K562 (cell line): Measurements from ENCODE around the gene NAA10. TPM values are rescaled to one million over a fixed set of nuclear protein-coding genes. Genes with fewer than 3 reads are reported as not detected.

Experiments used
- ATAC-seq: fragments of 200-7000 bp; cut with Tn5 transposase; 3 replicates; pipeline ENCODE4 v1.9.1; 2020; ENCODE audit warnings: moderate library complexity
- BruUV-seq: library from RNA; stranded (reverse); fragments of 400-500 nt; replicated peaks from 2 replicates; lab custom pipeline; 2021; lab: Mats Ljungman, UMichigan
- CTCF ChIA-PET: fragments of 300-600 bp; formaldehyde crosslinking; extraction: SDS; loops from one replicate; lab custom pipeline; 2021; ENCODE audit warnings: low intra/inter-chr PET ratio; lab: Yijun Ruan, JAX
- POLR2A ChIA-PET: fragments of 300-600, 350-650 bp; sonication (Branson Sonifier 250); formaldehyde crosslinking; extraction: SDS; loops from one replicate; lab custom pipeline; 2021; ENCODE audit warnings: antibody characterized with exemption, inconsistent platforms; lab: Yijun Ruan, JAX
- DNase-seq, 4 experiments: peaks; one replicate each; pipeline versions ENCODE4 v3.0.0 to v3.0.0-alpha.2; 2011 to 2018; ENCODE audit warnings: low spot score in 3 of 4, mixed read lengths in 3 of 4; ENCODE audit errors: extremely low read depth in 1 of 4
- FAIRE-seq: peaks from 2 replicates; lab custom pipeline; 2011; peaks lifted over from hg19 to GRCh38; lab: Jason Lieb, UNC
- H2AFZ ChIP-seq: 2 replicates; pipeline ENCODE4 v1.6.0; 2011; ENCODE audit warnings: low read depth, low read length, control low read depth, inconsistent platforms
- H3K27ac ChIP-seq: fragments of 200-600 bp; 3 replicates; pipeline ENCODE4 v1.8.0; 2011; ENCODE audit warnings: low read depth, mild to moderate bottlenecking, control low read depth, inconsistent platforms, low read length, moderate library complexity, mixed read lengths; ENCODE audit errors: extremely low read depth
- H3K27me3 ChIP-seq, 2 experiments: fragments of 300-600 bp in 1 of 2; 2 replicates in 1 of 2; 3 replicates in 1 of 2; pipeline versions ENCODE4 v1.6.0 to v1.8.0; 2011; ENCODE audit warnings: inconsistent platforms in 2 of 2, low read length in 2 of 2, mild to moderate bottlenecking in 1 of 2, mixed read lengths in 1 of 2, moderate library complexity in 1 of 2; ENCODE audit not compliant: control insufficient read depth in 2 of 2, insufficient read depth in 2 of 2
- H3K36me3 ChIP-seq: fragments of 300-600 bp; 3 replicates; pipeline ENCODE4 v1.8.0; 2011; ENCODE audit warnings: mild to moderate bottlenecking, low read length, inconsistent platforms; ENCODE audit not compliant: control insufficient read depth, insufficient read depth
- H3K4me1 ChIP-seq, 2 experiments: fragments of 200-600 bp in 1 of 2; replicated peaks in 1 of 2; 2 replicates in 1 of 2; 3 replicates in 1 of 2; pipeline versions ENCODE4 v1.5.1 to v1.8.0; 2011; ENCODE audit warnings: inconsistent platforms in 2 of 2, low read length in 2 of 2, mild to moderate bottlenecking in 1 of 2, mixed read lengths in 1 of 2, moderate library complexity in 1 of 2; ENCODE audit not compliant: control insufficient read depth in 2 of 2, insufficient read depth in 2 of 2
- H3K4me2 ChIP-seq: 2 replicates; pipeline ENCODE4 v1.6.1; 2011; ENCODE audit warnings: low read length, control low read depth, inconsistent platforms, mixed read lengths; ENCODE audit not compliant: insufficient read depth
- H3K4me3 ChIP-seq: fragments of 200-600 bp; sonication (generic), shearing (Covaris generic); 2 replicates; pipeline ENCODE4 v1.5.1; 2016; ENCODE audit warnings: control low read depth, inconsistent platforms
- H3K79me2 ChIP-seq: fragments of 200-600 bp; 3 replicates; pipeline ENCODE4 v1.8.0; 2011; ENCODE audit warnings: low read length, inconsistent platforms; ENCODE audit not compliant: control insufficient read depth, insufficient read depth
- H3K9ac ChIP-seq, 2 experiments: 2 replicates each; pipeline versions ENCODE4 v1.6.0 to v1.6.1; 2011; ENCODE audit warnings: low read depth in 2 of 2, low read length in 2 of 2, control low read depth in 1 of 2, inconsistent platforms in 1 of 2, mild to moderate bottlenecking in 1 of 2, mixed read lengths in 1 of 2; ENCODE audit not compliant: insufficient read depth in 1 of 2
- H3K9me1 ChIP-seq: one replicate; pipeline ENCODE4 v1.6.0; 2011; ENCODE audit warnings: inconsistent platforms, mild to moderate bottlenecking, low read length, moderate library complexity; ENCODE audit not compliant: control insufficient read depth, insufficient read depth
- H3K9me3 ChIP-seq: replicated peaks from 2 replicates; pipeline ENCODE4 v1.5.1; 2011; ENCODE audit warnings: low read depth, low read length, inconsistent platforms; ENCODE audit not compliant: control insufficient read depth, insufficient read depth
- H4K20me1 ChIP-seq: replicated peaks from 2 replicates; pipeline ENCODE4 v1.6.1; 2011; ENCODE audit warnings: low read length, inconsistent platforms, mixed read lengths; ENCODE audit not compliant: control insufficient read depth, insufficient read depth
- ETV5 ChIP-seq: sonication (generic); formaldehyde crosslinking; IDR thresholded peaks from 2 replicates; pipeline ENCODE4 v1.4.0; 2020; ENCODE audit warnings: low read depth, mild to moderate bottlenecking, missing genetic modification reagents
- HDAC1 ChIP-seq, 2 experiments: fragments of 450-650 bp; IDR thresholded peaks; 2 replicates each; pipeline ENCODE4 v1.6.1; 2016 to 2017; ENCODE audit warnings: inconsistent platforms in 1 of 2, mild to moderate bottlenecking in 1 of 2, moderate library complexity in 1 of 2
- L3MBTL2 ChIP-seq: fragments of 450-650 bp; IDR thresholded peaks from 2 replicates; pipeline ENCODE4 v1.6.1; 2016; ENCODE audit warnings: mild to moderate bottlenecking, moderate library complexity
- RAD51 ChIP-seq: fragments of 450-650 bp; IDR thresholded peaks from 2 replicates; pipeline ENCODE4 v1.7.1; 2016; ENCODE audit warnings: low read depth, mild to moderate bottlenecking, borderline replicate concordance
- RBM34 ChIP-seq: fragments of 200-400 bp; formaldehyde crosslinking; IDR thresholded peaks from 2 replicates; pipeline ENCODE4 v1.6.1; 2018; ENCODE audit warnings: low read length, borderline replicate concordance; ENCODE audit not compliant: insufficient read depth
- SAP30 ChIP-seq: fragments of 200-600 bp; sonication (generic); IDR thresholded peaks from 2 replicates; pipeline ENCODE4 v1.6.1; 2012; ENCODE audit warnings: borderline replicate concordance, low read depth, mild to moderate bottlenecking, moderate library complexity, low read length, control low read depth, inconsistent platforms; ENCODE audit not compliant: insufficient read depth, poor library complexity, severe bottlenecking
- ZBTB1 ChIP-seq: sonication (generic); formaldehyde crosslinking; IDR thresholded peaks from 2 replicates; pipeline ENCODE4 v1.8.1; 2023; ENCODE audit warnings: missing genetic modification reagents, low read depth, mild to moderate bottlenecking, borderline replicate concordance
- ZNF124 ChIP-seq: sonication (generic); formaldehyde crosslinking; IDR thresholded peaks from 2 replicates; pipeline ENCODE4 v1.8.1; 2022; ENCODE audit warnings: missing genetic modification reagents
- ZNF316 ChIP-seq: fragments of 450-650 bp; IDR thresholded peaks from 2 replicates; pipeline ENCODE4 v1.6.1; 2016
- ZNF57 ChIP-seq: fragments of 450-650 bp; formaldehyde crosslinking; IDR thresholded peaks from 2 replicates; pipeline ENCODE4 v1.4.0; 2020; ENCODE audit warnings: mild to moderate bottlenecking, moderate library complexity
- WGBS: fragments of 100-300 bp; shearing (Covaris generic); methylation state at CpG from one replicate; pipeline ENCODE4 v1.1.6; 2016; ENCODE audit warnings: low coverage, mixed read lengths; ENCODE audit not compliant: insufficient coverage; ENCODE audit errors: missing lambda C conversion rate; 5-methylcytosine and 5-hydroxymethylcytosine counted together
- in situ Hi-C: fragments of 300-500 bp; cut with MboI; formaldehyde crosslinking; loops from 4 replicates; pipeline ENCODE4 v1.15.0; 2018; ENCODE audit warnings: inconsistent platforms, mixed read lengths
- intact Hi-C: fragments of 100-400 bp; cut with micrococcal nuclease; formaldehyde crosslinking; loops from 2 replicates; pipeline ENCODE4 v1.14.2; 2022
- polyA plus RNA-seq, 8 experiments: library from polyadenylated mRNA; depleted of rRNA in 4 of 8; stranded (reverse) in 5 of 8; unstranded in 3 of 8; fragments of >200 nt; fragmentation: Nextera tagmentation in 2 of 8; fragmentation: Illumina TruSeq in 1 of 8; extraction: Ambion mirVana in 2 of 8; extraction: Trizol in 1 of 8; gene quantifications; 2 replicates each; pipeline versions ENCODE4 v1.2.1 to v1.2.3, GENCODE V29; 2011 to 2014; ENCODE audit warnings: inconsistent platforms in 1 of 8, missing spikeins in 1 of 8
- total RNA-seq, 7 experiments: library from RNA; depleted of rRNA in 6 of 7; stranded (reverse); fragments of >200 nt in 6 of 7; fragmentation: Illumina TruSeq in 2 of 7; extraction: Trizol in 2 of 7; gene quantifications; 2 replicates each; pipeline versions ENCODE4 v1.2.1 to v1.2.3, GENCODE V29; 2011 to 2021; ENCODE audit warnings: low replicate concordance in 1 of 7
- TF ChIP-seq, protein P1 (sequence below): fragments of 200-800 bp; sonication (Bioruptor generic); IDR thresholded peaks from 2 replicates; pipeline ENCODE4 v1.6.1; 2017; ENCODE audit warnings: missing genetic modification characterization, missing compliant biosample characterization
- TF ChIP-seq, protein P2 (sequence below): fragments of 450-650 bp; IDR thresholded peaks from 2 replicates; pipeline ENCODE4 v1.6.1; 2017; ENCODE audit warnings: antibody characterized with exemption, mild to moderate bottlenecking
- TF ChIP-seq, protein P3 (sequence below): sonication (generic); formaldehyde crosslinking; IDR thresholded peaks from 2 replicates; pipeline ENCODE4 v1.5.0; 2020; ENCODE audit warnings: missing genetic modification reagents

The NAA10 gene
- total and polyA plus RNA-seq, 9 of the 15 experiments (the other 6 are each of a cell fraction or from before 2014, with no cell fraction given), result 11.1 to 250 (median 134) TPM

DNA sequence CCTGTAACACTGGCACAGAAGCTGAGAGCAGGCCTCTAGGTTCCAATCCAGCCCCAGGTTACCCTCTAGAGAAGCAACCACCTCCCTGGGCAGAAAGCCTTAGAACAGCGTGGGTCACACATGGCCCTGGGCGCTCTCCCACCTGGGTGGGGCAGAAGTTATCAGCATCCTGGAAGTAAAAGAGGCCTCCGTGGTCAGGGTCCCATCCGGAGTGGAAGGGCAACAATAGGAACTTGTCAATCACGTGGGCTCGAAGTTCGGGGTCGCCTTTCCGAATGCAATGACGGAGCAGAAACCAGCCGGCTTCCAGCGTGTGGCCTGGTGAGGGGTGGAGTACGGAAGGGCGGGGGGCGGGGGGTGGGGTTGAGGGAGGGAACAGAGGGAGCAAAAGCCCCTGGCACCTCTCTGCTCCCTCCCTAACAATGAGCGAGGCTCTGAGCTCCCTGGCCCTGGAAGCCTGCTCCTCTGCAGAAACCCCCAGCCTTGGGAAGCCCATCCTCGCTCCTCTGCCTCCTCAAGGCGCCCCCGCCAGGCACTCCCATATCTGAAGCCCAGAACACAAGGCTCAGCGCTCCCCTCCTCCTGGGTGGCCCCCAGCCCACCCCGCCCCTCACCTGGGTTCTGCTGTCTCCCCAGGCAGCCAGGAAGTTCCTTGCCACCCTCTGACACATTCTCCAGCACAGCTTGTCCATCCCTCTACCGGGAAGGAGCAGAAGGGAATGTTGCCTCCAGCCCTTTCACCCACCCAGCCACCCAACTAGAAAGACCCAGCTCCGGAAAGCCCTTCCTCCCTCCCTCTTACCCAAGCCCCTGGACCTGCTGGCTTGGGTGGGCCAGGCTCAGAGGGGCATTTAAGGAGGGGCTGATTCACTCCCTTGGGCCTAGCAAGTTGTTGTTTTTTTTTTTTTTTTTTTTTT, 6.8 kb upstream of the NAA10 start:
- H2AFZ ChIP-seq, result peak overlapping the region; percentile 89
- no peaks in the 10 kb centered on the region for H3K9me3 ChIP-seq
- 12% methylated on average over 15 of the region's 23 CpGs for WGBS
- H3K27ac ChIP-seq, result peak overlapping the region; percentile 74; the same call in 2 of the 3 replicates
- POLR2A ChIA-PET, result interaction anchor here (0.6 kb wide), 2 partner anchors 31 to 214 kb away, joined by 3 read pairs; no protein-coding TSS in a partner anchor
- H3K4me3 ChIP-seq, result 0 out of 2 replicates have a peak overlapping the region, but pooled peaks have one; percentile 11
- H3K27me3 ChIP-seq, result no peaks in the 10 kb centered on the region
- no TSS peak for BruUV-seq
- H3K4me1 ChIP-seq, result peaks cover 14 to 53% of the 10 kb centered on the region in 2 experiments
- peak in 3 of 4 experiments; percentile 34 to 62 (median 57) for DNase-seq
- in situ Hi-C loops (no loop called here), intact Hi-C loops (no loop called here)
- peak; percentile 21 for ATAC-seq
- H3K9me1 ChIP-seq, result no peaks in the 10 kb centered on the region
- H3K79me2 ChIP-seq, result peaks cover 7% of the 10 kb centered on the region; the same call in 2 of the 3 replicates
- peaks cover 2% of the 10 kb centered on the region; the same call in 2 of the 3 replicates for H3K36me3 ChIP-seq
- no peaks in the 10 kb centered on the region for H4K20me1 ChIP-seq
- FAIRE-seq, result no peak
- CTCF ChIA-PET, result no interaction called here
- H3K4me2 ChIP-seq, result peak overlapping the region; percentile 65
- H3K9ac ChIP-seq, result peak overlapping the region; percentile 60 to 75
- TF ChIP-seq, protein P1, sequence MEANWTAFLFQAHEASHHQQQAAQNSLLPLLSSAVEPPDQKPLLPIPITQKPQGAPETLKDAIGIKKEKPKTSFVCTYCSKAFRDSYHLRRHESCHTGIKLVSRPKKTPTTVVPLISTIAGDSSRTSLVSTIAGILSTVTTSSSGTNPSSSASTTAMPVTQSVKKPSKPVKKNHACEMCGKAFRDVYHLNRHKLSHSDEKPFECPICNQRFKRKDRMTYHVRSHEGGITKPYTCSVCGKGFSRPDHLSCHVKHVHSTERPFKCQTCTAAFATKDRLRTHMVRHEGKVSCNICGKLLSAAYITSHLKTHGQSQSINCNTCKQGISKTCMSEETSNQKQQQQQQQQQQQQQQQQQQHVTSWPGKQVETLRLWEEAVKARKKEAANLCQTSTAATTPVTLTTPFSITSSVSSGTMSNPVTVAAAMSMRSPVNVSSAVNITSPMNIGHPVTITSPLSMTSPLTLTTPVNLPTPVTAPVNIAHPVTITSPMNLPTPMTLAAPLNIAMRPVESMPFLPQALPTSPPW (CRISPR knock-in tag), result 0 out of 2 replicates have a peak, but pooled peaks have one; percentile 27
- 0 out of 4 replicates have a peak, but pooled peaks of 1 of the 2 experiments have one; percentile 17 for TF ChIP-seq HDAC1 (IDR thresholded peaks at IDR 0.05)
- TF ChIP-seq RAD51, result 0 out of 2 replicates have a peak, but pooled peaks have one; percentile 17
- TF ChIP-seq L3MBTL2, result peak; percentile 44; the same call in 1 of the 2 replicates
- TF ChIP-seq, protein P2, sequence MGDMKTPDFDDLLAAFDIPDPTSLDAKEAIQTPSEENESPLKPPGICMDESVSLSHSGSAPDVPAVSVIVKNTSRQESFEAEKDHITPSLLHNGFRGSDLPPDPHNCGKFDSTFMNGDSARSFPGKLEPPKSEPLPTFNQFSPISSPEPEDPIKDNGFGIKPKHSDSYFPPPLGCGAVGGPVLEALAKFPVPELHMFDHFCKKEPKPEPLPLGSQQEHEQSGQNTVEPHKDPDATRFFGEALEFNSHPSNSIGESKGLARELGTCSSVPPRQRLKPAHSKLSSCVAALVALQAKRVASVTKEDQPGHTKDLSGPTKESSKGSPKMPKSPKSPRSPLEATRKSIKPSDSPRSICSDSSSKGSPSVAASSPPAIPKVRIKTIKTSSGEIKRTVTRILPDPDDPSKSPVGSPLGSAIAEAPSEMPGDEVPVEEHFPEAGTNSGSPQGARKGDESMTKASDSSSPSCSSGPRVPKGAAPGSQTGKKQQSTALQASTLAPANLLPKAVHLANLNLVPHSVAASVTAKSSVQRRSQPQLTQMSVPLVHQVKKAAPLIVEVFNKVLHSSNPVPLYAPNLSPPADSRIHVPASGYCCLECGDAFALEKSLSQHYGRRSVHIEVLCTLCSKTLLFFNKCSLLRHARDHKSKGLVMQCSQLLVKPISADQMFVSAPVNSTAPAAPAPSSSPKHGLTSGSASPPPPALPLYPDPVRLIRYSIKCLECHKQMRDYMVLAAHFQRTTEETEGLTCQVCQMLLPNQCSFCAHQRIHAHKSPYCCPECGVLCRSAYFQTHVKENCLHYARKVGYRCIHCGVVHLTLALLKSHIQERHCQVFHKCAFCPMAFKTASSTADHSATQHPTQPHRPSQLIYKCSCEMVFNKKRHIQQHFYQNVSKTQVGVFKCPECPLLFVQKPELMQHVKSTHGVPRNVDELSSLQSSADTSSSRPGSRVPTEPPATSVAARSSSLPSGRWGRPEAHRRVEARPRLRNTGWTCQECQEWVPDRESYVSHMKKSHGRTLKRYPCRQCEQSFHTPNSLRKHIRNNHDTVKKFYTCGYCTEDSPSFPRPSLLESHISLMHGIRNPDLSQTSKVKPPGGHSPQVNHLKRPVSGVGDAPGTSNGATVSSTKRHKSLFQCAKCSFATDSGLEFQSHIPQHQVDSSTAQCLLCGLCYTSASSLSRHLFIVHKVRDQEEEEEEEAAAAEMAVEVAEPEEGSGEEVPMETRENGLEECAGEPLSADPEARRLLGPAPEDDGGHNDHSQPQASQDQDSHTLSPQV, result peak; percentile 75
- TF ChIP-seq ZNF124 (CRISPR knock-in tag), result no peak
- no peak for TF ChIP-seq ZNF57 (CRISPR knock-in tag)
- TF ChIP-seq RBM34, result no peak
- no peak for TF ChIP-seq SAP30
- TF ChIP-seq, protein P3, sequence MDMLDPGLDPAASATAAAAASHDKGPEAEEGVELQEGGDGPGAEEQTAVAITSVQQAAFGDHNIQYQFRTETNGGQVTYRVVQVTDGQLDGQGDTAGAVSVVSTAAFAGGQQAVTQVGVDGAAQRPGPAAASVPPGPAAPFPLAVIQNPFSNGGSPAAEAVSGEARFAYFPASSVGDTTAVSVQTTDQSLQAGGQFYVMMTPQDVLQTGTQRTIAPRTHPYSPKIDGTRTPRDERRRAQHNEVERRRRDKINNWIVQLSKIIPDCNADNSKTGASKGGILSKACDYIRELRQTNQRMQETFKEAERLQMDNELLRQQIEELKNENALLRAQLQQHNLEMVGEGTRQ, result 0 out of 2 replicates have a peak, but pooled peaks have one; percentile 9
- TF ChIP-seq ETV5 (CRISPR knock-in tag), result peak; percentile 57; the same call in 1 of the 2 replicates
- peak; percentile 28; the same call in 1 of the 2 replicates for TF ChIP-seq ZNF316
- TF ChIP-seq ZBTB1 (CRISPR knock-in tag), result no peak
